Measurements from ENCODE around the gene CDH20.

DNA sequence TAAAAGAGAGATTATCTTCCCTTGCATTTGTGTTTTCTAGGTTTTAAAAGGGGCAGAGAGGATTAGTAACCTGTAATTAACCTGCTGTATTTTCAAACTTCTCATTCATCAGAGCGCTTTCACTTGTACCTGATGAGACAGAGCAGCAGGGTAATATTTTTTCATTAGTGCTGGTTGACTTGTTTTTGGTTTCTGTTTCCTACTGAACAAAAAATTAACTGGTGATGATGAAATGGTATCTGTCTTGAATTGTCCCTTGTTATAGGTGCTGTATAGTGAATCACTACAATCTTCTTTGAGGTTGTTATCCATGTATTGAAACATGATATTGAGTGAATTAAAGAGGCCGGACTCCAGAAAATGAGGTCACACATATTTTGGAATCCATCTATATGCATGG, 37.9 kb downstream of the CDH20 start:
- TF ChIP-seq, protein P1, sequence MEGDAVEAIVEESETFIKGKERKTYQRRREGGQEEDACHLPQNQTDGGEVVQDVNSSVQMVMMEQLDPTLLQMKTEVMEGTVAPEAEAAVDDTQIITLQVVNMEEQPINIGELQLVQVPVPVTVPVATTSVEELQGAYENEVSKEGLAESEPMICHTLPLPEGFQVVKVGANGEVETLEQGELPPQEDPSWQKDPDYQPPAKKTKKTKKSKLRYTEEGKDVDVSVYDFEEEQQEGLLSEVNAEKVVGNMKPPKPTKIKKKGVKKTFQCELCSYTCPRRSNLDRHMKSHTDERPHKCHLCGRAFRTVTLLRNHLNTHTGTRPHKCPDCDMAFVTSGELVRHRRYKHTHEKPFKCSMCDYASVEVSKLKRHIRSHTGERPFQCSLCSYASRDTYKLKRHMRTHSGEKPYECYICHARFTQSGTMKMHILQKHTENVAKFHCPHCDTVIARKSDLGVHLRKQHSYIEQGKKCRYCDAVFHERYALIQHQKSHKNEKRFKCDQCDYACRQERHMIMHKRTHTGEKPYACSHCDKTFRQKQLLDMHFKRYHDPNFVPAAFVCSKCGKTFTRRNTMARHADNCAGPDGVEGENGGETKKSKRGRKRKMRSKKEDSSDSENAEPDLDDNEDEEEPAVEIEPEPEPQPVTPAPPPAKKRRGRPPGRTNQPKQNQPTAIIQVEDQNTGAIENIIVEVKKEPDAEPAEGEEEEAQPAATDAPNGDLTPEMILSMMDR (conservative IDR thresholded peaks at IDR 0.05 in 1 of 2, IDR thresholded peaks at IDR 0.05 in 1 of 2; ENCODE audit: low read depth in 1 of 2, low read length in 2 of 2): no peak
- TF ChIP-seq EZH2 (IDR thresholded peaks at IDR 0.05; ENCODE audit: low read length, missing control alignments): no peak

Measured in fibroblast of lung (primary cell).